ENCODE results near the gene COL25A1. TPM values are rescaled to one million over a fixed set of nuclear protein-coding genes. Genes with fewer than 3 reads are reported as not detected.
A peak's percentile ranks its signal among the peaks of the same experiment; 100 is the strongest.

COL25A1 gene
- total and polyA plus RNA-seq, 2 donors (not counting 3 experiments of a cell fraction or from before 2014, with no cell fraction given) = 0.21 to 3.5 TPM

- no peaks in the 10 kb centered on the region for H3K9me1 ChIP-seq (replicated peaks; ENCODE audit: control insufficient read depth, extremely low read depth, insufficient read depth, low read length)
- BruUV-seq (replicated peaks) = no TSS peak
- POLR2A ChIA-PET = no interaction called here
- FAIRE-seq = peak; percentile 71
- H3K4me3 ChIP-seq (replicated peaks in 1 of 3; ENCODE audit: insufficient read depth in 1 of 3, low read depth in 1 of 3, low read length in 3 of 3) = peak within 1 kb of the TSS; percentile 28 to 61 (median 44)
- no peaks in the 10 kb centered on the region for H3K79me2 ChIP-seq (ENCODE audit: control insufficient read depth, insufficient read depth, low read length)
- no peaks in the 10 kb centered on the region for H3K36me3 ChIP-seq (ENCODE audit: control insufficient read depth in 2 of 2, extremely low read depth in 1 of 2, insufficient read depth in 2 of 2, low read length in 2 of 2)
- dilution Hi-C loops (cut with MboI; ENCODE audit: extremely low pct_ligation_motif_present, low sequenced_read_pairs) = no loop called here
- no peaks in the 10 kb centered on the region for H3K9me3 ChIP-seq (replicated peaks; ENCODE audit: control insufficient read depth, insufficient read depth, low read length)
- intact Hi-C loops (cut with micrococcal nuclease) = no loop called here
- H3K27ac ChIP-seq (ENCODE audit: insufficient read depth, low read depth, low read length) = no peak within 1 kb of the TSS
- H3K9ac ChIP-seq (replicated peaks; ENCODE audit: extremely low read depth, insufficient read depth, low read length) = no peak within 1 kb of the TSS
- peak within 1 kb of the TSS; percentile 75 for H3K4me2 ChIP-seq (ENCODE audit: insufficient read depth, low read length)
- TF ChIP-seq GATA2 (IDR thresholded peaks at IDR 0.05; ENCODE audit: insufficient read depth, insufficient read length, low read depth, low read length) (no peak), MYC (IDR thresholded peaks at IDR 0.05; ENCODE audit: low read depth, low read length) (no peak), MAX (IDR thresholded peaks at IDR 0.05; ENCODE audit: insufficient read depth, insufficient read length) (no peak), EZH2 (IDR thresholded peaks at IDR 0.05; ENCODE audit: borderline replicate concordance, low read depth, low read length, severe bottlenecking) (peak; percentile 26)
- TF ChIP-seq, protein P1, sequence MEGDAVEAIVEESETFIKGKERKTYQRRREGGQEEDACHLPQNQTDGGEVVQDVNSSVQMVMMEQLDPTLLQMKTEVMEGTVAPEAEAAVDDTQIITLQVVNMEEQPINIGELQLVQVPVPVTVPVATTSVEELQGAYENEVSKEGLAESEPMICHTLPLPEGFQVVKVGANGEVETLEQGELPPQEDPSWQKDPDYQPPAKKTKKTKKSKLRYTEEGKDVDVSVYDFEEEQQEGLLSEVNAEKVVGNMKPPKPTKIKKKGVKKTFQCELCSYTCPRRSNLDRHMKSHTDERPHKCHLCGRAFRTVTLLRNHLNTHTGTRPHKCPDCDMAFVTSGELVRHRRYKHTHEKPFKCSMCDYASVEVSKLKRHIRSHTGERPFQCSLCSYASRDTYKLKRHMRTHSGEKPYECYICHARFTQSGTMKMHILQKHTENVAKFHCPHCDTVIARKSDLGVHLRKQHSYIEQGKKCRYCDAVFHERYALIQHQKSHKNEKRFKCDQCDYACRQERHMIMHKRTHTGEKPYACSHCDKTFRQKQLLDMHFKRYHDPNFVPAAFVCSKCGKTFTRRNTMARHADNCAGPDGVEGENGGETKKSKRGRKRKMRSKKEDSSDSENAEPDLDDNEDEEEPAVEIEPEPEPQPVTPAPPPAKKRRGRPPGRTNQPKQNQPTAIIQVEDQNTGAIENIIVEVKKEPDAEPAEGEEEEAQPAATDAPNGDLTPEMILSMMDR (IDR thresholded peaks at IDR 0.05; ENCODE audit: extremely low read depth in 1 of 2, insufficient read depth in 1 of 2, low read depth in 1 of 2, low read length in 2 of 2) = no peak
- H3K4me1 ChIP-seq (ENCODE audit: control insufficient read depth, extremely low read depth, insufficient read depth, low read length) = peaks cover 5% of the 10 kb centered on the region
- peaks cover 10% of the 10 kb centered on the region in 2 experiments for H3K27me3 ChIP-seq (ENCODE audit: control insufficient read depth in 2 of 2, insufficient read depth in 2 of 2, low read length in 2 of 2)
- H2AFZ ChIP-seq (ENCODE audit: low read depth, low read length) = peak within 1 kb of the TSS; percentile 93
- H4K20me1 ChIP-seq (replicated peaks; ENCODE audit: control insufficient read depth, extremely low read depth, insufficient read depth, low read length) = no peaks in the 10 kb centered on the region
- CTCF ChIA-PET = interaction anchor here (0.6 to 1.4 kb wide), 6 partner anchors 11 to 105 kb away, joined by 3 to 4 read pairs (median 3); no protein-coding TSS in a partner anchor
- peak; percentile 20 for DNase-seq (ENCODE audit: low read depth, low spot score)
These were observed 539.8 kb downstream of the COL25A1 start, which contains the start of gene ETNPPL for GRCh38 chr4:108762559-108763225. Gene ETNPPL, minus strand, starts transcription at chr4:108763053. Its CDS starts 155 bp downstream, at chr4:108762898.

Other genes starting within 250 kb of the COL25A1 start
- gene SEC24B, start 131.2 kb upstream of the COL25A1 start, total RNA-seq = 34.6 and 35.9 TPM in 2 replicates
- gene SEC24B, start 131.2 kb upstream of the COL25A1 start, polyA plus RNA-seq = 46.2 and 49.3 TPM in 2 replicates